NCI-H2171 treated with DMSO at 0.1 percent for 48 hours (cell line): ENCODE results near the gene ZNF793.

ENCODE experiments used
- DNase-seq: peaks from one replicate; lab custom pipeline; 2025; lab: John Stamatoyannopoulos, UW

The ZNF793 gene

GRCh38 chr19:37565370-37565669 lies 58.6 kb downstream of the ZNF793 start:
- DNase-seq, result no peak

GRCh38 chr19:37572203-37572602 lies 65.5 kb downstream of the ZNF793 start:
- no peak for DNase-seq

GRCh38 chr19:37583340-37583739 lies 76.6 kb downstream of the ZNF793 start:
- DNase-seq, result no peak
